ENCODE results near the gene PI4KA.

PI4KA gene

GRCh38 chr22:20793748-20794649 lies 64.6 kb downstream of the PI4KA start:
- TF ChIP-seq CTCF (IDR thresholded peaks at IDR 0.05; ENCODE audit: low read length, missing control alignments), result no peak
- DNase-seq (ENCODE audit: low read depth), result no peak
- H3K4me3 ChIP-seq (replicated peaks; ENCODE audit: low read depth, low read length), result no peak overlapping the region

GRCh38 chr22:20792966-20793728 lies 65.5 kb downstream of the PI4KA start:
- no peak for TF ChIP-seq CTCF (IDR thresholded peaks at IDR 0.05; ENCODE audit: low read length, missing control alignments)
- no peak for DNase-seq (ENCODE audit: low read depth)
- H3K4me3 ChIP-seq (replicated peaks; ENCODE audit: low read depth, low read length), result no peak overlapping the region

GRCh38 chr22:20792221-20792965 lies 66.2 kb downstream of the PI4KA start:
- no peak for TF ChIP-seq CTCF (IDR thresholded peaks at IDR 0.05; ENCODE audit: low read length, missing control alignments)
- no peak overlapping the region for H3K4me3 ChIP-seq (replicated peaks; ENCODE audit: low read depth, low read length)
- DNase-seq (ENCODE audit: low read depth), result no peak

- no peak for DNase-seq (ENCODE audit: low read depth)
- TF ChIP-seq CTCF (IDR thresholded peaks at IDR 0.05; ENCODE audit: low read length, missing control alignments), result no peak
- no peak overlapping the region for H3K4me3 ChIP-seq (replicated peaks; ENCODE audit: low read depth, low read length)
These were observed 69.8 kb downstream of the PI4KA start for GRCh38 chr22:20788627-20789344.

GRCh38 chr22:20787746-20788626 lies 70.6 kb downstream of the PI4KA start:
- DNase-seq (ENCODE audit: low read depth), result no peak
- no peak overlapping the region for H3K4me3 ChIP-seq (replicated peaks; ENCODE audit: low read depth, low read length)
- no peak for TF ChIP-seq CTCF (IDR thresholded peaks at IDR 0.05; ENCODE audit: low read length, missing control alignments)

All from fibroblast of pulmonary artery (primary cell).